DMS53 treated with DMSO at 0.1 percent for 48 hours (cell line): ENCODE results near the gene ILK.

Experiments
- DNase-seq: peaks from one replicate; lab custom pipeline; 2025; ENCODE audit not compliant: unreplicated experiment; lab: John Stamatoyannopoulos, UW

The ILK gene

DNA sequence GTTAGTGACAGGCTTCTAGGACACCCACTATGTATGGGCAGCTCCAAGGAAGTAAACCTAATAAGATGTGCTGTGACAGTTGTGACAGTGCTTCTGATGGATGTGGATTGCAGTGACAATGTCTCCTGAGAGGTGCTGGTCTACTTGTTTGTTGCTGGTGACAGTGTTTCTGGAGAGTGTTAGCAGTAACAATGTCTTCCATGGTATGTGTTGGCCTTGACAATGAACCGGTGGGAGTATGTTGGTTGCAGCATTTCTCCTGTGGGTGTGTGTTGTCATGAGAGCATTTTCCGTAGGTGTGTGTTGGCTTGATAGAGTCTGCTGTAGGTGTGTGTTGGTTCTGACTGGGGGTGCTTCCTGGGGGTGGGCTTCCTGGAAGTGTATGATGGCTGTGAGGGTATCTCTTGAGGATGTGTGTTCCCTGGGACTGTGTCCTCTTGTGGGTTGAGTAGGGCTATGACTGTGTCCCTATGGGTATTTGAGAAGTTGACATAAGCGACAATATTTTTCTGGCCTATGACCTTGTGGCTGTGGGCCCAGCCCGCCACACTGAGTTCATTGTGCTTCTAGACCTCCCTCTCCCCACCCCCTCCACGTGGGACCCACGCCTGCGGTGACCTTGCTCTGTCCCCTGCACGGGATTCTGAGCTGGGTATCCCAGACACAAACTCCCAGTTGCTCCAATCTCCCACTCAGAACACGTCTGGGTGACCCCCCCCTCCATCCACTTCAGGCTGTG, 50.9 kb downstream of the ILK start:
- no peak for DNase-seq

DNA sequence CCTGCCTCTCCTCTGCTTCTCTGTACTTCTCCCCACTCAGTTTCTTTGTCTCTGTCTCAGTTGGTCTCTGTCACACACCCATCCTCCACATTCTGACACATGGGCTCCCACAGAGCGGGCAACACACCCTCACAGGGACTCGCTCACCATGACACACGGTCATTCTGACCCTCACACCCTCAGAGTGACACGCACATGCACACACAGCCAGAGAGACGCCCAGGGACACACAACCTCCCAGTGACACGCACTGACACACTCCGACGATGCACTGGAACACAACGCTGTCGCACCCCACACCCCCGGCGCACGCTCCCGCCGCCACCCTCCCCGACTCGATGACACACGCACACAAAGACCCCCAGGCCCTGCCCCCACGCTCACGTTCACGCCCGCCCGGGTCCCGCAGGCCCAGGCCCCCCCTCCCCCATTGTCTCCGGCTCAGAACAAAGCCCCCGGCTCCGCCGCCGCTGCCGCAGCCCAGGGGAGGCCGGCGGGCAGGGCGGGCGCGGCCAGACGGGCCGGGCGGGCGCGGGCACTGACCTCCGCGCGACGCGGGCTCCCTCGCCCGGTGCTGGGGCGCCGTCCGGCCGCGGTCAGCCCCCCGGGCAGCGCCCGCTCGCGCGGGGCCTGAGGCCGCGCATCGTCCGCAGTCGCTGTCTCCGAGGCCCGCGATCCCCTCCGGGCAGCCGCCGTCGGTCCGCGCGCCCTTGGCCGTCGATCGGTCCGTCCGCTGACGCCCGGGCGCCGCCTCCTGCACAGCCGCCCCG, 51.6 kb downstream of the ILK start:
- no peak for DNase-seq

DNA sequence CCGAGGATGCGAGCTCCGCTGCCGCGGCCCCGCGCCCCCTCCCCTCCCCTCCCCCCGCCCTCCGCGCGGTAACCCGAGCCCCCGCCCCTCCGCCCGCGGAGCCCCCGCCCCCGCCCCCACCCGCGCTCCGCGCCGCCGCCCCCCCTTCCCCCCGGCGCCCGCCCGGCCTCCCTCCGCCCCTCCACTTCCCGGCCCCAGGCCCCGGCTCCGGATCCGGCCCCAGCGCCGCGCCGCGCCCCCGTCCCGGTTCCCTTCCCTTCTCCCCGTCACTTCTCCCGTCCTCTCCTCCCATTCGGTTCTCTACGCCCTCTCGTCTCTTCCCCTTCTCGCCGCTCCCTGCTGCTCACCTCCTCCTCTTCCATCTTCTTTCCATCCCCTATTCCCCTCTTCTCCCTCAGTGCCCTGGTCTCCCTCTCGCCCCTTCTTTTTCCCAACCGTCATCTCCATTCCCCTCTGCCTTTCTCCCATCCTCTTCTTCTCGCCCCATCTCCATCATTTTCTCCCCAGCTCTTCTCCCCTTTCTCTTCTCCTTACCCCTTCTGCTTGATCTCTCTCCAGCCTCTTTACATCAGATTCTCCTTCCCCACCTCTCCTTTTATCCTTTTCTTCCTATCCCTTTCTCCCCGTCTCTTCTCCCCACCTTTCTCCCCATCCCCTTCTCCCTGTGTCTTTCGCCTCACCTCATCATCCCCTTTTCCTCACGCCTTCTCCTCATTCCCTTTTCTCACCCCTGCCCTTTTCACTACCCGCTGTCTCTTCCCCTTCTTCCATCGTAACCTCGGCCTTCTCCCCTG, 52.4 kb downstream of the ILK start, which contains the start of gene DCHS1:
Gene DCHS1 (minus strand): TSS at position 20 of the 794 bp plus-strand sequence. CDS start 14,196 bp downstream, outside the sequence.
- DNase-seq, result no peak

DNA sequence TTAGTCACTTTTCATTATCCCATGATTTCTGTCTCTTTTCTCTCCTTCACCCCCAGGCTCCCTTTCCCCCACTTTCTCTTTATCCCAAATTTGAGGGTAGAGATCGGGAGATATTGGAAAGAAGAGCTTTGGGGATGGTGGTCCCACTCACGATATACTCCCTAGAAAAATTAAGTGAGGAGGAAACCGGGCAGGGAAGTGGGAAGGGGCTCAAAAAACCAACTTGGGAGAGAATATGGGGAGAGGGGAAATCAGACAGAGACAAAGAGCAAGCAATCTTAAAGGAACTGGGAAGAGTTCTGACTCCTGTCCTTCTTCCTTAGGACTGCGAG, 53.0 kb downstream of the ILK start:
- DNase-seq, result no peak

DNA sequence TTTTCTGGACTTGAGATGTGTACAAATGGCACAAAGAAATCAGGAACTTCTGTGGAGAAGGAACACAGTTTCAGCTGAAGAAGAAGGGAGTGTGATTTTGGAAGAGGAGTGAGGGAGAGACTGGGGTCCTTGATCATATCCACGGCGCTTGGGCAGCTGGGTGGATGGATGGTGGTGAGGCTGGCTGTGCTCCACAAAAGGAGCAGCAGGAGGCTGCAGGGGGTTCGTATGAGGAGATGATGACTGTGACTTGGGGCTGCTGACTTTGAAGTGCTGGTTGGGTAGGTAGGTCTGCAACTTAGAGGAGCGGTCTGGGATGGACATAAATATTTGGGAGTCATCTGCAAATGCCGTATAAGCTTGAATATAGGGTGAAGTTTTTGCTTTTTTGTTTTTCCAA, 53.4 kb downstream of the ILK start:
- no peak for DNase-seq

DNA sequence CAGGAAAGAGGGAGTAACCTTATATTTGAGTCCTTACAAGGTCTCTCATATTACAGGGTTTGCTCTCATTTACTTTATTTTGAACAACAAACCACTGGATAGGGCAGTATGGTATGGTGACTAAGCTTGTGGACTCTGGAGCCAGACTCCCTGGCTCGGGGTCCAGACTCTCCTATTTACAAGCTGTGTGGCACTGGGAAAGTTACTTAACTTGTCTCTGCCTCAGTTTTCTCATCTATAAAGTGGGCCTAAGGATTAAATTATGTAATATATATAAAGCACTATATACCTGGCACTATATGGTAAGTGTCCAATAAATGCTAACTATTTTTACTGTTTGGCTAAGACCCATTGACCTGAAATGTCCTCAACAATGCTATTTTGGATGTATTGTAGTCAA, 53.8 kb downstream of the ILK start:
- DNase-seq, result no peak

DNA sequence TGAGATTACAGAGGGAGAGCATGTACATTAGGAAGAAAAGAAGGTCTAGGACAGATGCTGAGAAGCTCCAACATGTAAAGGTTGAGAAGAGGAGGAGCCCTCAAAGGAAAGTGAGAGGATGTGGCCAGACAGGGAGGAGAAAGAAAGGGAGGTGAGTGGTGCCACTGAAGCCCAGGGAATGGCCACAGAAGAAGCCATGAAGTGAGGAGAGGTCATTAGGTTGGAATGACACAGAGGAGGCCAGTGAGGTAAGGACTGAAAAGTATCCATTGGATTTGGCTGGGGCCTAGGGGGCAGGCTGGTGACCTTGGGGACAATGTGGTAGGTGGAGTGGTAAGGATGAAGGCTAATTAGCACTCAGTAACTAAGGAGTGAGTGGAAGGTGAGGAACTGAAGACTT, 55.1 kb downstream of the ILK start:
- DNase-seq, result no peak
